NCI-H2107 (cell line): ENCODE measurements around the gene CFAP97D2.
"Not testable (repeated sequence)": the region's sequence is repeated elsewhere in the genome, so short reads cannot be mapped to it uniquely, and the experiment has no call there.

Source experiments
- DNase-seq: peaks from one replicate; lab custom pipeline; 2025; lab: John Stamatoyannopoulos, UW

CFAP97D2 gene

GRCh38 chr13:114179087-114179658 lies at the start of gene CFAP97D2:
CFAP97D2 (plus strand) TSS chr13:114179257; CDS start chr13:114179331, 74 bp downstream.
- no peak for DNase-seq

- no peak for DNase-seq
These were observed 49.4 kb upstream of the CFAP97D2 start for GRCh38 chr13:114129649-114130062.

- no peak for DNase-seq
These were observed 48.8 kb upstream of the CFAP97D2 start for GRCh38 chr13:114130131-114130836.

GRCh38 chr13:114130837-114131582 lies 48.0 kb upstream of the CFAP97D2 start:
- peak; percentile 32 for DNase-seq

GRCh38 chr13:114131583-114132418 lies 47.3 kb upstream of the CFAP97D2 start:
- DNase-seq = no peak

GRCh38 chr13:114132419-114133121 lies 46.5 kb upstream of the CFAP97D2 start, which contains the start of gene RASA3:
RASA3 (minus strand) TSS chr13:114132623; CDS start chr13:114132489, 134 bp downstream.
- no peak for DNase-seq

GRCh38 chr13:114133126-114133525 lies 45.9 kb upstream of the CFAP97D2 start:
- not testable (repeated sequence) for DNase-seq

GRCh38 chr13:114133552-114133951 lies 45.5 kb upstream of the CFAP97D2 start:
- DNase-seq = not testable (repeated sequence)

- no peak for DNase-seq
These were observed 44.7 kb upstream of the CFAP97D2 start for GRCh38 chr13:114134111-114134943.

GRCh38 chr13:114134944-114135610 lies 44.0 kb upstream of the CFAP97D2 start:
- DNase-seq = no peak

GRCh38 chr13:114135731-114136171 lies 43.3 kb upstream of the CFAP97D2 start:
- no peak for DNase-seq

GRCh38 chr13:114136576-114136975 lies 42.5 kb upstream of the CFAP97D2 start:
- DNase-seq = no peak

GRCh38 chr13:114140131-114140905 lies 38.7 kb upstream of the CFAP97D2 start:
- DNase-seq = no peak

GRCh38 chr13:114140906-114141250 lies 38.2 kb upstream of the CFAP97D2 start:
- peak; percentile 23 for DNase-seq

- no peak for DNase-seq
These were observed 37.6 kb upstream of the CFAP97D2 start for GRCh38 chr13:114141261-114141996.

GRCh38 chr13:114142137-114142550 lies 36.9 kb upstream of the CFAP97D2 start:
- DNase-seq = no peak

- peak; percentile 49 for DNase-seq
These were observed 36.2 kb upstream of the CFAP97D2 start for GRCh38 chr13:114142640-114143490.
